ENCODE results near the gene CDC6.

- TF ChIP-seq CTCF (IDR thresholded peaks at IDR 0.05) (no peak), EZH2 (IDR thresholded peaks at IDR 0.05) (no peak)
These were observed 52.6 kb downstream of the CDC6 start for GRCh38 chr17:40340327-40340726.
